Endodermal cell (in vitro differentiated cells): ENCODE data around the gene SNX2. TPM values are rescaled to one million over a fixed set of nuclear protein-coding genes. Genes with fewer than 3 reads are reported as not detected.

Source experiments
- DNase-seq: peaks from one replicate; pipeline ENCODE4 v3.0.0-alpha.2; 2017
- H3K27ac ChIP-seq: 2 replicates; pipeline ENCODE4 v1.5.1; 2013; ENCODE audit warnings: mild to moderate bottlenecking, low read depth, low read length, moderate library complexity
- H3K27me3 ChIP-seq: 2 replicates; pipeline ENCODE4 v1.6.1; 2013; ENCODE audit warnings: mild to moderate bottlenecking, low read length, moderate library complexity; ENCODE audit not compliant: insufficient read depth, control insufficient read depth, poor library complexity, severe bottlenecking
- H3K36me3 ChIP-seq: 2 replicates; pipeline ENCODE4 v1.7.0; 2013; ENCODE audit warnings: mild to moderate bottlenecking, low read length, moderate library complexity; ENCODE audit not compliant: control insufficient read depth, insufficient read depth
- H3K4me1 ChIP-seq: one replicate; pipeline ENCODE4 v1.7.0; 2013; ENCODE audit warnings: low read length; ENCODE audit not compliant: control insufficient read depth, insufficient read depth
- H3K4me3 ChIP-seq: 2 replicates; pipeline ENCODE4 v1.5.1; 2013; ENCODE audit warnings: mild to moderate bottlenecking, low read length, moderate library complexity
- H3K9ac ChIP-seq: 2 replicates; pipeline ENCODE4 v1.6.1; 2013; ENCODE audit warnings: mild to moderate bottlenecking, low read length, moderate library complexity; ENCODE audit not compliant: poor library complexity, severe bottlenecking; ENCODE audit errors: extremely low read depth
- H3K9me3 ChIP-seq: 2 replicates; pipeline ENCODE4 v1.6.1; 2013; ENCODE audit warnings: mild to moderate bottlenecking, low read length, moderate library complexity; ENCODE audit not compliant: control insufficient read depth
- H3K27ac Mint-ChIP-seq: 2 replicates; pipeline ENCODE4 v1.8.0; 2020; ENCODE audit warnings: mixed read lengths
- H3K27me3 Mint-ChIP-seq: 2 replicates; pipeline ENCODE4 v1.8.0; 2021; ENCODE audit warnings: mild to moderate bottlenecking, mixed read lengths; ENCODE audit not compliant: insufficient read depth
- H3K36me3 Mint-ChIP-seq: 2 replicates; pipeline ENCODE4 v1.8.0; 2020; ENCODE audit warnings: low read depth, mixed read lengths
- H3K4me1 Mint-ChIP-seq: 2 replicates; pipeline ENCODE4 v1.8.0; 2020; ENCODE audit warnings: mixed read lengths
- H3K4me3 Mint-ChIP-seq: 2 replicates; pipeline ENCODE4 v1.8.0; 2020; ENCODE audit warnings: mild to moderate bottlenecking, moderate library complexity, mixed read lengths
- H3K9me3 Mint-ChIP-seq: 2 replicates; pipeline ENCODE4 v1.8.0; 2020; ENCODE audit warnings: mild to moderate bottlenecking, mixed read lengths
- CTCF ChIP-seq: fragments of 200-600 bp; sonication (generic); conservative IDR thresholded peaks from 2 replicates; pipeline ENCODE4 v1.5.0; 2021; ENCODE audit warnings: antibody characterized with exemption, mild to moderate bottlenecking
- WGBS, 2 experiments: methylation state at CpG; one replicate each; pipeline versions ENCODE4 v1.1.5 to v1.1.7; 2013; ENCODE audit warnings: missing lambda C conversion rate in 2 of 2, mixed read lengths in 1 of 2; ENCODE audit not compliant: insufficient coverage in 1 of 2, insufficient read length in 1 of 2; 5-methylcytosine and 5-hydroxymethylcytosine counted together
- total RNA-seq, 2 donors: library from RNA; stranded (reverse); fragmentation: NEBNext Ultra II Directional in 1 of 2; extraction: Animal tissue kit (Norgen Biotek cat#: 25700) in 1 of 2; gene quantifications; 2 replicates in 1 of 2; 3 replicates in 1 of 2; pipeline ENCODE4 v1.2.1, GENCODE V29; 2021

SNX2 gene
- total RNA-seq, 2 donors from 2014 or later, result 69.8 to 83.2 TPM

GRCh38 chr5:122741681-122742080 lies 33.2 kb upstream of the SNX2 start:
- H3K27me3 ChIP-seq, result no peaks in the 10 kb centered on the region
- no peak overlapping the region for H3K27ac ChIP-seq
- DNase-seq, result no peak
- no peak overlapping the region for H3K9ac ChIP-seq
- 70 to 75% methylated on average over 2 of the region's 2 CpGs for WGBS, 2 experiments
- H3K36me3 ChIP-seq, result no peaks in the 10 kb centered on the region
- Mint-ChIP-seq H3K4me3 (no peak overlapping the region), H3K4me1 (peaks cover 6% of the 10 kb centered on the region), H3K27ac (no peak overlapping the region), H3K9me3 (no peaks in the 10 kb centered on the region), H3K27me3 (no peaks in the 10 kb centered on the region), H3K36me3 (no peaks in the 10 kb centered on the region)
- peaks cover 3% of the 10 kb centered on the region for H3K4me1 ChIP-seq
- TF ChIP-seq CTCF, result no peak
- H3K4me3 ChIP-seq, result no peak overlapping the region
- H3K9me3 ChIP-seq, result no peaks in the 10 kb centered on the region

GRCh38 chr5:122743261-122743660 lies 31.6 kb upstream of the SNX2 start:
- H3K36me3 ChIP-seq, result no peaks in the 10 kb centered on the region
- H3K27me3 Mint-ChIP-seq, result no peaks in the 10 kb centered on the region
- H3K4me1 Mint-ChIP-seq, result peaks cover 6% of the 10 kb centered on the region
- H3K9ac ChIP-seq, result no peak overlapping the region
- no peak overlapping the region for H3K4me3 Mint-ChIP-seq
- H3K9me3 ChIP-seq, result no peaks in the 10 kb centered on the region
- H3K27ac Mint-ChIP-seq, result no peak overlapping the region
- H3K4me3 ChIP-seq, result no peak overlapping the region
- TF ChIP-seq CTCF, result no peak
- H3K27ac ChIP-seq, result no peak overlapping the region
- peaks cover 3% of the 10 kb centered on the region for H3K4me1 ChIP-seq
- WGBS, 2 experiments, result 80 to 89% methylated on average over 3 of the region's 3 CpGs
- no peak for DNase-seq
- no peaks in the 10 kb centered on the region for H3K9me3 Mint-ChIP-seq
- H3K27me3 ChIP-seq, result no peaks in the 10 kb centered on the region
- no peaks in the 10 kb centered on the region for H3K36me3 Mint-ChIP-seq

GRCh38 chr5:122745597-122745996 lies 29.3 kb upstream of the SNX2 start:
- Mint-ChIP-seq H3K27me3 (no peaks in the 10 kb centered on the region), H3K36me3 (no peaks in the 10 kb centered on the region), H3K4me3 (no peak overlapping the region), H3K4me1 (peaks cover 6% of the 10 kb centered on the region), H3K27ac (no peak overlapping the region), H3K9me3 (no peaks in the 10 kb centered on the region)
- Histone ChIP-seq H3K36me3 (no peaks in the 10 kb centered on the region), H3K4me3 (no peak overlapping the region), H3K9ac (no peak overlapping the region), H3K4me1 (peaks cover 3% of the 10 kb centered on the region), H3K9me3 (no peaks in the 10 kb centered on the region), H3K27ac (no peak overlapping the region), H3K27me3 (no peaks in the 10 kb centered on the region)
- DNase-seq, result no peak
- TF ChIP-seq CTCF, result no peak
- 82 to 96% methylated on average over 2 of the region's 2 CpGs for WGBS, 2 experiments
